Measurements from ENCODE around the gene DXO. TPM values are rescaled to one million over a fixed set of nuclear protein-coding genes. Genes with fewer than 3 reads are reported as not detected.
A peak's percentile ranks its signal among the peaks of the same experiment; 100 is the strongest.

DXO gene
- total and polyA plus RNA-seq, 2 of the 13 experiments (the other 11 are each of a cell fraction or from before 2014, with no cell fraction given), result 18.6 to 26.2 TPM

GRCh38 chr6:31920811-31921210, 51.1 kb downstream of the DXO start:
- ATAC-seq (peak; percentile 25), DNase-seq (ENCODE audit: low spot score) (no peak), FAIRE-seq (peak; percentile 47)
- Histone ChIP-seq H3K4me1 (ENCODE audit: insufficient read depth, low read length) (peaks cover 64% of the 10 kb centered on the region), H3K79me2 (ENCODE audit: insufficient read depth, low read length) (no peaks in the 10 kb centered on the region), H3K4me3 (replicated peaks in 1 of 3; ENCODE audit: insufficient read depth in 1 of 3, low read depth in 2 of 3, low read length in 3 of 3) (no peak overlapping the region), H3K36me3 (replicated peaks in 1 of 2; ENCODE audit: control insufficient read depth in 1 of 2, insufficient read depth in 2 of 2, low read length in 2 of 2) (no peaks in the 10 kb centered on the region), H3K9me3 (ENCODE audit: low read length) (no peaks in the 10 kb centered on the region), H2AFZ (ENCODE audit: low read length) (no peak overlapping the region), H3K27me3 (ENCODE audit: control insufficient read depth in 1 of 2, insufficient read depth in 2 of 2, low read length in 2 of 2) (no peaks in the 10 kb centered on the region), H4K20me1 (ENCODE audit: insufficient read depth, low read length) (no peaks in the 10 kb centered on the region), H3K27ac (ENCODE audit: extremely low read length, insufficient read depth, low read length) (no peak overlapping the region), H3K4me2 (ENCODE audit: low read depth, low read length) (peak overlapping the region; percentile 25), H3K9ac (ENCODE audit: insufficient read depth, low read depth, low read length) (no peak overlapping the region)
- intact Hi-C loops (cut with micrococcal nuclease; ENCODE audit: unreplicated experiment), result loop anchor here (10.0 kb wide), 1 partner anchor 146 kb away; the partner anchor contains the start of gene VWA7
- ChIA-PET POLR2A (interaction anchor here (0.9 to 5.6 kb wide), 8 partner anchors 9 to 155 kb away, joined by 3 to 35 read pairs (median 8); partner anchors contain the start of genes CFB, NELFE, NEU1 and SKIC2), CTCF (ENCODE audit: low intra/inter-chr PET ratio, low total read pairs) (no interaction called here)
- 0% methylated on average over 2 of the region's 2 CpGs for WGBS (ENCODE audit: low lambda C conversion rate)
- BruUV-seq (replicated peaks), result no TSS peak
- in situ Hi-C loops (cut with HindIII; ENCODE audit: extremely low pct_ligation_motif_present, low pct_unique_long_range_greater_than_20kb), result loop anchor here (25.0 kb wide), 1 partner anchor 1041 kb away; the partner anchor contains the start of genes BRD2 and HLA-DMA
- TF ChIP-seq, protein P1, sequence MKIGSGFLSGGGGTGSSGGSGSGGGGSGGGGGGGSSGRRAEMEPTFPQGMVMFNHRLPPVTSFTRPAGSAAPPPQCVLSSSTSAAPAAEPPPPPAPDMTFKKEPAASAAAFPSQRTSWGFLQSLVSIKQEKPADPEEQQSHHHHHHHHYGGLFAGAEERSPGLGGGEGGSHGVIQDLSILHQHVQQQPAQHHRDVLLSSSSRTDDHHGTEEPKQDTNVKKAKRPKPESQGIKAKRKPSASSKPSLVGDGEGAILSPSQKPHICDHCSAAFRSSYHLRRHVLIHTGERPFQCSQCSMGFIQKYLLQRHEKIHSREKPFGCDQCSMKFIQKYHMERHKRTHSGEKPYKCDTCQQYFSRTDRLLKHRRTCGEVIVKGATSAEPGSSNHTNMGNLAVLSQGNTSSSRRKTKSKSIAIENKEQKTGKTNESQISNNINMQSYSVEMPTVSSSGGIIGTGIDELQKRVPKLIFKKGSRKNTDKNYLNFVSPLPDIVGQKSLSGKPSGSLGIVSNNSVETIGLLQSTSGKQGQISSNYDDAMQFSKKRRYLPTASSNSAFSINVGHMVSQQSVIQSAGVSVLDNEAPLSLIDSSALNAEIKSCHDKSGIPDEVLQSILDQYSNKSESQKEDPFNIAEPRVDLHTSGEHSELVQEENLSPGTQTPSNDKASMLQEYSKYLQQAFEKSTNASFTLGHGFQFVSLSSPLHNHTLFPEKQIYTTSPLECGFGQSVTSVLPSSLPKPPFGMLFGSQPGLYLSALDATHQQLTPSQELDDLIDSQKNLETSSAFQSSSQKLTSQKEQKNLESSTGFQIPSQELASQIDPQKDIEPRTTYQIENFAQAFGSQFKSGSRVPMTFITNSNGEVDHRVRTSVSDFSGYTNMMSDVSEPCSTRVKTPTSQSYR (CRISPR knock-in tag; IDR thresholded peaks at IDR 0.05; ENCODE audit: borderline replicate concordance), result peak; percentile 87
- TF ChIP-seq, protein P2, sequence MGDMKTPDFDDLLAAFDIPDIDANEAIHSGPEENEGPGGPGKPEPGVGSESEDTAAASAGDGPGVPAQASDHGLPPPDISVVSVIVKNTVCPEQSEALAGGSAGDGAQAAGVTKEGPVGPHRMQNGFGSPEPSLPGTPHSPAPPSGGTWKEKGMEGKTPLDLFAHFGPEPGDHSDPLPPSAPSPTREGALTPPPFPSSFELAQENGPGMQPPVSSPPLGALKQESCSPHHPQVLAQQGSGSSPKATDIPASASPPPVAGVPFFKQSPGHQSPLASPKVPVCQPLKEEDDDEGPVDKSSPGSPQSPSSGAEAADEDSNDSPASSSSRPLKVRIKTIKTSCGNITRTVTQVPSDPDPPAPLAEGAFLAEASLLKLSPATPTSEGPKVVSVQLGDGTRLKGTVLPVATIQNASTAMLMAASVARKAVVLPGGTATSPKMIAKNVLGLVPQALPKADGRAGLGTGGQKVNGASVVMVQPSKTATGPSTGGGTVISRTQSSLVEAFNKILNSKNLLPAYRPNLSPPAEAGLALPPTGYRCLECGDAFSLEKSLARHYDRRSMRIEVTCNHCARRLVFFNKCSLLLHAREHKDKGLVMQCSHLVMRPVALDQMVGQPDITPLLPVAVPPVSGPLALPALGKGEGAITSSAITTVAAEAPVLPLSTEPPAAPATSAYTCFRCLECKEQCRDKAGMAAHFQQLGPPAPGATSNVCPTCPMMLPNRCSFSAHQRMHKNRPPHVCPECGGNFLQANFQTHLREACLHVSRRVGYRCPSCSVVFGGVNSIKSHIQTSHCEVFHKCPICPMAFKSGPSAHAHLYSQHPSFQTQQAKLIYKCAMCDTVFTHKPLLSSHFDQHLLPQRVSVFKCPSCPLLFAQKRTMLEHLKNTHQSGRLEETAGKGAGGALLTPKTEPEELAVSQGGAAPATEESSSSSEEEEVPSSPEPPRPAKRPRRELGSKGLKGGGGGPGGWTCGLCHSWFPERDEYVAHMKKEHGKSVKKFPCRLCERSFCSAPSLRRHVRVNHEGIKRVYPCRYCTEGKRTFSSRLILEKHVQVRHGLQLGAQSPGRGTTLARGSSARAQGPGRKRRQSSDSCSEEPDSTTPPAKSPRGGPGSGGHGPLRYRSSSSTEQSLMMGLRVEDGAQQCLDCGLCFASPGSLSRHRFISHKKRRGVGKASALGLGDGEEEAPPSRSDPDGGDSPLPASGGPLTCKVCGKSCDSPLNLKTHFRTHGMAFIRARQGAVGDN (CRISPR knock-in tag; IDR thresholded peaks at IDR 0.05), result peak; percentile 21; the same call in 1 of the 2 replicates
- TF ChIP-seq HOXA9 (CRISPR knock-in tag; IDR thresholded peaks at IDR 0.05; ENCODE audit: borderline replicate concordance), result no peak
- no peak for TF ChIP-seq KLF6 (CRISPR knock-in tag; IDR thresholded peaks at IDR 0.05)
- no peak for TF ChIP-seq CEBPB (IDR thresholded peaks at IDR 0.05; ENCODE audit: borderline replicate concordance, low read depth, low read length)
- TF ChIP-seq CEBPG (CRISPR knock-in tag; IDR thresholded peaks at IDR 0.05), result peak; percentile 50; the same call in 1 of the 2 replicates
- no peak for TF ChIP-seq SOX13 (IDR thresholded peaks at IDR 0.05)
- peak in 1 of 2 experiments; percentile 67; a peak in 2 of 4 replicates for TF ChIP-seq SOX13 (CRISPR knock-in tag; conservative IDR thresholded peaks at IDR 0.05 in 1 of 2, IDR thresholded peaks at IDR 0.05 in 1 of 2)
- TF ChIP-seq RFXANK (CRISPR knock-in tag; IDR thresholded peaks at IDR 0.05), result no peak
- TF ChIP-seq EP300 (IDR thresholded peaks at IDR 0.05; ENCODE audit: low read depth in 2 of 2, low read length in 2 of 2), result peak in 1 of 2 experiments; percentile 36; a peak in 1 of 4 replicates
- no peak for TF ChIP-seq EP300 (CRISPR knock-in tag; IDR thresholded peaks at IDR 0.05; ENCODE audit: borderline replicate concordance)
- TF ChIP-seq ARID5B (CRISPR knock-in tag; IDR thresholded peaks at IDR 0.05), result peak; percentile 51; the same call in 1 of the 2 replicates
- peak; percentile 68; the same call in 1 of the 2 replicates for TF ChIP-seq BCL6 (CRISPR knock-in tag; IDR thresholded peaks at IDR 0.05)

Measured in HepG2 (cell line).